Karpas-422 (cell line): ENCODE results near the gene ZCCHC4. TPM values are rescaled to one million over a fixed set of nuclear protein-coding genes. Genes with fewer than 3 reads are reported as not detected.

Experiments
- DNase-seq: peaks from one replicate; pipeline ENCODE4 v3.0.0-alpha.2; 2015
- H2AFZ ChIP-seq: fragments of 200-600 bp; sonication (generic); 2 replicates; pipeline ENCODE4 v1.6.1; 2014; ENCODE audit warnings: antibody characterized with exemption, low read length, mixed read lengths
- H3K27ac ChIP-seq: fragments of 200-600 bp; sonication (generic); 2 replicates; pipeline ENCODE4 v1.5.1; 2014; ENCODE audit warnings: mild to moderate bottlenecking, low read length, moderate library complexity
- H3K27me3 ChIP-seq: fragments of 200-600 bp; sonication (generic); 2 replicates; pipeline ENCODE4 v1.6.1; 2014; ENCODE audit warnings: low read length, mixed read lengths
- H3K36me3 ChIP-seq: fragments of 200-600 bp; sonication (generic); 2 replicates; pipeline ENCODE4 v1.6.1; 2014; ENCODE audit warnings: low read length, mixed read lengths; ENCODE audit not compliant: insufficient read depth
- H3K4me1 ChIP-seq: fragments of 200-600 bp; sonication (generic); 2 replicates; pipeline ENCODE4 v1.6.1; 2014; ENCODE audit warnings: mild to moderate bottlenecking, low read length, mixed read lengths
- H3K4me2 ChIP-seq: fragments of 200-600 bp; sonication (generic); 2 replicates; pipeline ENCODE4 v1.6.1; 2014; ENCODE audit warnings: low read length, low read depth, mild to moderate bottlenecking; ENCODE audit not compliant: poor library complexity, severe bottlenecking
- H3K4me3 ChIP-seq: fragments of 200-600 bp; sonication (generic); 2 replicates; pipeline ENCODE4 v1.5.1; 2014; ENCODE audit warnings: mild to moderate bottlenecking, antibody characterized with exemption, low read length, mixed read lengths
- H3K79me2 ChIP-seq: fragments of 200-600 bp; sonication (generic); 2 replicates; pipeline ENCODE4 v1.6.1; 2014; ENCODE audit warnings: mild to moderate bottlenecking, low read length, mixed read lengths
- H3K9ac ChIP-seq: fragments of 200-600 bp; sonication (generic); 2 replicates; pipeline ENCODE4 v1.6.0; 2014; ENCODE audit warnings: low read length
- H3K9me2 ChIP-seq: fragments of 200-600 bp; sonication (generic), shearing (Covaris generic); replicated peaks from 2 replicates; pipeline ENCODE4 v1.6.0; 2014; ENCODE audit warnings: mild to moderate bottlenecking, low read length, moderate library complexity; ENCODE audit not compliant: insufficient read depth
- H3K9me3 ChIP-seq: fragments of 300-700, 200-600 bp; sonication (generic); 2 replicates; pipeline ENCODE4 v1.6.1; 2014; ENCODE audit warnings: low read length, mixed read lengths
- H4K20me1 ChIP-seq: fragments of 200-600 bp; sonication (generic); 2 replicates; pipeline ENCODE4 v1.6.1; 2014; ENCODE audit warnings: mild to moderate bottlenecking, antibody characterized with exemption, low read length, low read depth; ENCODE audit not compliant: insufficient read depth
- total RNA-seq: library from RNA; depleted of rRNA; stranded (reverse); fragments of >200 nt; shearing (Covaris generic); gene quantifications from 2 replicates; pipeline ENCODE4 v1.2.3, GENCODE V29; 2014; ENCODE audit warnings: low replicate concordance

ZCCHC4 gene
- total RNA-seq, 1 experiment from 2014 or later = 11.7 TPM

GRCh38 chr4:25351777-25352416 is 39.3 kb downstream of the ZCCHC4 start:
- no peak overlapping the region for H3K4me2 ChIP-seq
- H3K27me3 ChIP-seq = no peaks in the 10 kb centered on the region

DNA sequence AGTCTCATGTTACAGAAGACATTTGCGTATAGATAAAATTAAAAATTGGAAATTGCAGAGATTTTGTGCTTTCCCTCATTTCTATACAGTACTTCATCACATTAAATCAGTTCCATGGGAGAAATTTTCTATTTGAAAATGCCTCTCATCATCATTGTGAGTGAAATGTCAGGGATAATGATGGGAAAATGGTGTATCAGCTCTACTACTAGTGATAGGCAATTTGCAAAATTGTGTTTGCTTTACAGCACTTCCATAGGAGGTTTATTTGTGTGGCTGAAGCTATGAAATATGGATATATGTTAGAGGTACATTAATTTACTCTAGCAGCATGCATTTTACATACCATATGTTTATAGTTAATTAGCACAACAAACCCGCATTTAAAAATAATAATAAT is 43.5 kb downstream of the ZCCHC4 start:
- H2AFZ ChIP-seq = no peak overlapping the region
- no peak for DNase-seq
- no peaks in the 10 kb centered on the region for H4K20me1 ChIP-seq
- no peaks in the 10 kb centered on the region for H3K27me3 ChIP-seq
- H3K4me2 ChIP-seq = no peak overlapping the region
- no peak overlapping the region for H3K27ac ChIP-seq
- H3K4me3 ChIP-seq = no peak overlapping the region
- no peaks in the 10 kb centered on the region for H3K36me3 ChIP-seq
- H3K79me2 ChIP-seq = no peaks in the 10 kb centered on the region
- no peak overlapping the region for H3K9ac ChIP-seq
- H3K9me2 ChIP-seq = no peaks in the 10 kb centered on the region
- no peaks in the 10 kb centered on the region for H3K4me1 ChIP-seq
- no peaks in the 10 kb centered on the region for H3K9me3 ChIP-seq

More at GRCh38 chr4:25351777-25352416, 39.3 kb downstream of the ZCCHC4 start:
- Histone ChIP-seq H3K79me2 (no peaks in the 10 kb centered on the region), H3K27ac (no peak overlapping the region), H2AFZ (no peak overlapping the region), H3K9ac (no peak overlapping the region), H3K9me2 (no peaks in the 10 kb centered on the region), H3K36me3 (no peaks in the 10 kb centered on the region), H3K4me1 (no peaks in the 10 kb centered on the region), H3K9me3 (no peaks in the 10 kb centered on the region), H3K4me3 (no peak overlapping the region), H4K20me1 (no peaks in the 10 kb centered on the region)
- DNase-seq = no peak

DNA sequence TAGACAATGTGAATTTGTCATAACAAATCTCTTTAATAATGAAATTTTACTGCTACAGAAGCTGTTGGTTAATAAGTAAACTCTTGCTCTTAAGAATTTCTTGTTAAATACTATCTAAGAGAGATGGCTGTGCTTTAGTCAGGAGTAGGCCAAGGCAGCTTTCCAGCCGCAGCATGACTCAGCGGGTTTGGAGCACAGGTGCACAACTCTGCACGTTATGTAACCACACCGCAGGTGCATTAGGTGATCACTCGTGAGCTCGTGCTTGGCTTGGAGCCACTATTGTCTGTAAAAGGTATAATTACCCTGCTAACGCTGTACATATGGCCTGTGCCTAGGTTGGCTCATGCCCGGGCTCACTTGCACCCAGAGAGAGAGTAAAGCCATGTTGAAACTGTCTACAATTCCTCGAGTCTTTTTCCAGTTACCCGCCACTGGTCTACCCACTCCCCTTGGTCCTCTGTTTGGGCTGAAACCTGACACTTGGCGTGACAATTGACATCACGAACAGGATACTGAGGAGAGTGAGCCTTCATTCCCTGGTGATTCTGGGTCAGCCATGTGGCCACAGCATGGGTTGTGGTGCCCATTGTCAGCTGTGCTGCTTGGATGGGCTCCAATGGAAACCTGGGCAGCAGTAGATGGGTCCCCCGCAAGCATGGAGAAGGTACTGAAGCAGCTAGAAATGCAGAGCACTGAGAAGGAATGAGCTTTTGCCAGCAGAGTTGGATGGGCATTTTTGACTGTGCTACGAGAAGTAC is 46.1 kb downstream of the ZCCHC4 start:
- no peak overlapping the region for H2AFZ ChIP-seq
- no peak overlapping the region for H3K4me2 ChIP-seq
- no peaks in the 10 kb centered on the region for H3K9me3 ChIP-seq
- H3K9ac ChIP-seq = no peak overlapping the region
- no peaks in the 10 kb centered on the region for H4K20me1 ChIP-seq
- H3K27ac ChIP-seq = no peak overlapping the region
- no peak overlapping the region for H3K4me3 ChIP-seq
- no peaks in the 10 kb centered on the region for H3K79me2 ChIP-seq
- H3K9me2 ChIP-seq = no peaks in the 10 kb centered on the region
- H3K36me3 ChIP-seq = no peaks in the 10 kb centered on the region
- no peaks in the 10 kb centered on the region for H3K27me3 ChIP-seq
- H3K4me1 ChIP-seq = no peaks in the 10 kb centered on the region
- DNase-seq = no peak

- Histone ChIP-seq H3K9me3 (no peaks in the 10 kb centered on the region), H3K36me3 (peaks cover 7% of the 10 kb centered on the region; the same call in 1 of the 2 replicates), H2AFZ (no peak overlapping the region), H3K9ac (no peak overlapping the region), H3K9me2 (no peaks in the 10 kb centered on the region), H3K4me3 (no peak overlapping the region), H3K4me1 (no peaks in the 10 kb centered on the region), H3K27ac (no peak overlapping the region), H3K27me3 (no peaks in the 10 kb centered on the region), H3K4me2 (no peak overlapping the region), H4K20me1 (no peaks in the 10 kb centered on the region), H3K79me2 (no peaks in the 10 kb centered on the region)
- DNase-seq = no peak
Measured at GRCh38 chr4:25361253-25361652, 48.7 kb downstream of the ZCCHC4 start.

DNA sequence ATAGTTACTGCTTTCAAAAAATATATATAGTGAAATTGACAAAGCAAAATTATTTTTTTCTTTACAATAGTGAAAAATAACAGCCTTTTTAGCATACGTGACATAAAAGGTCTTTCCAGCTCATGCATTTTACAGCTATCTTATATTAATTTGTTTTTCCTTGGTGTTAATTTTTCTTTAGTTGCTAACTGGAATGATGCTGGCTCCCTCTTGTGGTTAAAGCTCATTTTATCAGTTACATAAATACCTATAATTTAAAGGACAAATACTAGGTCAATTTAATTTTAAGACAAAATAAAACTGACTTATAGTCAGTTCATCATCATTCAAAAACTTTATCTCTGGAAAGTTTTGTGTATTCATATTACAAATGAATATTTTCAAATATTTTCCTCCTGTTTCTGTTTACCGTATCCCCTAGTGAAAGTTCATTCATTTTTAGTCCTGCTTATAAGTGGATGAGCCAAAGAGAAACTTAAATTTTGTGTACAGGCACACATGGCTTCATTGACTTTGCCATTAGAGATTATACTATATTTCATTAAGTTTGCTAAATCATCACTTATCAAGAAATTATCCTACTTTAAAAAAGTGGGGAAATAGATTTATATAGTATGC is 54.5 kb downstream of the ZCCHC4 start:
- Histone ChIP-seq H3K27me3 (no peaks in the 10 kb centered on the region), H3K9ac (no peak overlapping the region), H3K9me3 (no peaks in the 10 kb centered on the region), H3K36me3 (peaks cover 7% of the 10 kb centered on the region; the same call in 1 of the 2 replicates), H3K4me2 (no peak overlapping the region), H3K9me2 (no peaks in the 10 kb centered on the region), H3K27ac (no peak overlapping the region), H4K20me1 (no peaks in the 10 kb centered on the region), H2AFZ (no peak overlapping the region), H3K79me2 (no peaks in the 10 kb centered on the region), H3K4me3 (no peak overlapping the region), H3K4me1 (peaks cover 5% of the 10 kb centered on the region; the same call in 1 of the 2 replicates)
- peak; percentile 81 for DNase-seq

DNA sequence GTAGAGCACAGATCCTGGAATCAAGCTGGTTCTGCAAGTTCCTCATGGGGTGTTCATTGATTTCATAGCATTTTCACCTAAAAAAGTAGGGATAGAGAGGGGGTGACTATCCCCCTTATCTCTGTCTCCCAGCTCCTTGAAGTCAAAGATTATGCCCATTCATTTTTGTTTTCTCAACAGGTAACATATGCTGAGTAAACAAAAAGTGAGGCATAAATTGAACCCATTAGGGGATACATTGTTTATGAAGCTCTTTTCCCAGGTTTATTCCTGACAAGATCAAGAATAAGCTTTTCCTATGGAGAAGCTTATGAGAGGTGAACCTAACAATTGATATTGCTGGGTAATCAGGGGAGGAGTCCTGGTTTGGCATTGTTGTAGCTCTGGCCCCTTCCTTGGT is 55.3 kb downstream of the ZCCHC4 start:
- no peaks in the 10 kb centered on the region for H4K20me1 ChIP-seq
- peaks cover 5% of the 10 kb centered on the region; the same call in 1 of the 2 replicates for H3K4me1 ChIP-seq
- H3K27ac ChIP-seq = no peak overlapping the region
- H3K27me3 ChIP-seq = no peaks in the 10 kb centered on the region
- DNase-seq = no peak
- no peak overlapping the region for H3K4me3 ChIP-seq
- H3K9ac ChIP-seq = no peak overlapping the region
- H3K9me3 ChIP-seq = no peaks in the 10 kb centered on the region
- H3K9me2 ChIP-seq = no peaks in the 10 kb centered on the region
- no peak overlapping the region for H3K4me2 ChIP-seq
- H3K79me2 ChIP-seq = no peaks in the 10 kb centered on the region
- no peak overlapping the region for H2AFZ ChIP-seq
- H3K36me3 ChIP-seq = peaks cover 7% of the 10 kb centered on the region; the same call in 1 of the 2 replicates

DNA sequence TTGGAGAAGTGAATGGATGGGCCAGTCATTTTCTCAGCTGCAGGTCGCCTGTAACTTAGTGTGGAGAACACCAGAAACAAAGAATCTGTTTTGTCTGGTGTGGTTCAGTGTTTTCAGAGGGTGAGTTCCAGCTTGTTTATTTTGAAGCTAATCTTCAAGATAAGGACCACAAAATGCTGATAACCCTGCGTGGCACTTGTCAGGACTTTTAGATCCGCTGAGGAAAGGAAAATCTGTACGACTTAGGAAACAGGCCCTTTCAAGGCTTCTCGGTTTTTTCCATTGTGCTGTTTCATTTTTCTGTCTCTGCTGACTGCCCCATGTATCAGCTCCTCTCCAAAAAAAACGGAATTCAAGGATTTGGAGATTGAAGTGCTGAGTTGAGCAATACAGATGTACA is 55.7 kb downstream of the ZCCHC4 start:
- Histone ChIP-seq H3K36me3 (peaks cover 7% of the 10 kb centered on the region; the same call in 1 of the 2 replicates), H3K4me1 (peaks cover 5% of the 10 kb centered on the region; the same call in 1 of the 2 replicates), H3K9me3 (no peaks in the 10 kb centered on the region), H4K20me1 (no peaks in the 10 kb centered on the region), H3K4me2 (no peak overlapping the region), H3K79me2 (no peaks in the 10 kb centered on the region), H3K27me3 (no peaks in the 10 kb centered on the region), H3K9ac (no peak overlapping the region), H2AFZ (no peak overlapping the region), H3K9me2 (no peaks in the 10 kb centered on the region), H3K27ac (no peak overlapping the region), H3K4me3 (no peak overlapping the region)
- DNase-seq = no peak

- H3K79me2 ChIP-seq = no peaks in the 10 kb centered on the region
- H3K9me2 ChIP-seq = no peaks in the 10 kb centered on the region
- no peak overlapping the region for H2AFZ ChIP-seq
- no peaks in the 10 kb centered on the region for H3K27me3 ChIP-seq
- no peaks in the 10 kb centered on the region for H4K20me1 ChIP-seq
- H3K4me2 ChIP-seq = no peak overlapping the region
- no peak overlapping the region for H3K9ac ChIP-seq
- H3K9me3 ChIP-seq = no peaks in the 10 kb centered on the region
- H3K4me3 ChIP-seq = no peak overlapping the region
- DNase-seq = no peak
- H3K36me3 ChIP-seq = peaks cover 5% of the 10 kb centered on the region; the same call in 1 of the 2 replicates
- peaks cover 5% of the 10 kb centered on the region; the same call in 1 of the 2 replicates for H3K4me1 ChIP-seq
- H3K27ac ChIP-seq = no peak overlapping the region
Measured at GRCh38 chr4:25370242-25370641, 57.7 kb downstream of the ZCCHC4 start.
